NCI-H2196 (cell line): ENCODE data around the gene PI4K2B.
"Not testable (repeated sequence)": the region's sequence is repeated elsewhere in the genome, so short reads cannot be mapped to it uniquely, and the experiment has no call there.

Source experiments
- DNase-seq: peaks from one replicate; lab custom pipeline; 2025; ENCODE audit not compliant: unreplicated experiment; lab: John Stamatoyannopoulos, UW

The PI4K2B gene

GRCh38 chr4:25302626-25303025 is 68.8 kb downstream of the PI4K2B start:
- DNase-seq, result no peak

GRCh38 chr4:25303578-25303977 is 69.7 kb downstream of the PI4K2B start:
- no peak for DNase-seq

- no peak for DNase-seq
Measured at GRCh38 chr4:25306518-25307057, 72.8 kb downstream of the PI4K2B start.

- no peak for DNase-seq
Measured at GRCh38 chr4:25307596-25307995, 73.8 kb downstream of the PI4K2B start.

- DNase-seq, result no peak
Measured at GRCh38 chr4:25308306-25308705, 74.5 kb downstream of the PI4K2B start.

DNA sequence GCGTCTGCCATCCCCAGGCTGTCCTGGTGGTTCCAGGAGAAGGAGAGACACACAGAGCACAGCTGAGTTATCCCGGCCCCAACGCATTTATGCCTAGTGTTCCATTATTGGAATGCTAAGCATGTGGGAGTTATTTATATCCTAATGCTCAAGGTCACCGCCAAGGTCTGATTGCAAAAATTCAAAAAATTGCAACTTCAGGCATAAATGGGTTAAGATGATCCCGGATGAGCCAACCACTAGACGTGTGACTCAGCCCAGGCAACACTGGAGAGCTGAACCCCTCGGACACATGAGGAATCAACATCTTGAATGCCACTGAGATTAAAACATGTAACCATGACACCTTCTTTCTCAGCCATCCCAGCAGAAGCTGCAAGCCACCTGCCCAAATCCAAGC is 74.9 kb downstream of the PI4K2B start:
- DNase-seq, result no peak

- no peak for DNase-seq
Measured at GRCh38 chr4:25310066-25310802, 76.4 kb downstream of the PI4K2B start.

- DNase-seq, result no peak
Measured at GRCh38 chr4:25310803-25311166, 77.0 kb downstream of the PI4K2B start.

DNA sequence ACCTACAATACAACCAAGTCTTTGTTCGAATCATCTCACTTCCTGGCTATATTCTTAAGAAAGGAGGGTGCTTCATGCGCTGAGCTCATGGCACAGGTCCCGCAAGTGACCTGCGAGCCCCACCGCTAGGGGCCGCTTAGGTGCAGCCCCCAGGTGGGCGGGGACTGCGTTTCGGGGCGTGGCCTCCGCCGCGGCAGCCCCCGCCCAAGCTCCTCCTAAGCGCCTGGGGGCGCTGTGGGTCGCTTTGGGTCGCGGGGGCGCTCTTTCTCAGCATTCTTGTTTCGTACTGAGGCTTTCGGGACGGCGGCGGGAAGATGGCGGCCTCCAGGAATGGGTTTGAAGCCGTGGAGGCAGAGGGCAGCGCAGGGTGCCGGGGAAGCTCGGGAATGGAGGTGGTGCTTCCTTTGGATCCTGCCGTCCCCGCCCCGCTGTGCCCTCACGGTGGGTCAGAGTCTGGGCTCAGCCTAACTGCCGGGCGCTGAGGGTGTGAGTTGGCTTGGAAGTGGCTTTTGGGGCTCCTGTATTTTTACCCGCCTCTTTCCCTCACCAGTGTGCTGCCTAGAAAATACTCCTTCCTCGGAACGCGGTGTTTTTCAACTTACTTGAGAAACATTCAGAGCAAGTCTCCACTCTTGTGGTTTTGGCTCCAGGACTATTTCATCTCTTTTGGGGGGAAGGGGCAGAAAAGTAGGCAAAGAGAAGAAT is 78.8 kb downstream of the PI4K2B start, which contains the start of gene ZCCHC4:
Gene ZCCHC4 (plus strand): TSS at position 279 of the 705 bp plus-strand sequence. CDS start 36 bp downstream, at position 315.
- DNase-seq, result peak; percentile 87

DNA sequence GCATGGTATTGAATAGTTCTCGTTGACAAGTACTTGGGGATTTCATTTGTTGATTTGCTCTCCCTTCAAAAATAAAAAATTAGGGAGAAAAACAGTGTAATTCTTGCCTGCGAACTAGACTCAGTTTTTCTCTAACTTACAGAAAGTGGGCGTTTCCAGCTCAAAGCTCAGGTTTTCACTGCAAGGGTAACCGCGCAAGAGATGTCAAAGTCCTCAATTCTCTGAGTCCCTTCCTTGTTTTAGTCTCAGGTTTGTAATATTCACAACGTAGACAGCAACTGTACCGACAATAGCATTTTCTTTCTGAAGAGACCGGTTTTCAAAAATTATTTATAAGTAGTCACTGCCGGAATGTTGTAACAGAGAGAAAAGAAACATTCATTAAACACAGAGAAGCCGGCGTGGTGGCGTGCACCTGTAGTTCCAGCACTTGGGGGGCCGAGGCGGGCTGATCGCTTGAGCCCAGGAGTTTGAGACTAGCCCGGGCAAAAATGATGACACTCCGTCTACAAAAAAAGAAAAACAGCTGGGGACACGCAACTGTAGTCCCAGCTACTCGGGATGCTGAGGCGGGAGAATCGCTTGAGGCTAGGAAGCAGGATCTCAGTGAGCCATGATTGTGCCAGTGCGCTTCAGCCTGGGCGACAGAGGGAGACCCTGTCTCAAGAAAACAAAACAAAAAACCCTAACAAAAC is 79.5 kb downstream of the PI4K2B start:
- no peak for DNase-seq

DNA sequence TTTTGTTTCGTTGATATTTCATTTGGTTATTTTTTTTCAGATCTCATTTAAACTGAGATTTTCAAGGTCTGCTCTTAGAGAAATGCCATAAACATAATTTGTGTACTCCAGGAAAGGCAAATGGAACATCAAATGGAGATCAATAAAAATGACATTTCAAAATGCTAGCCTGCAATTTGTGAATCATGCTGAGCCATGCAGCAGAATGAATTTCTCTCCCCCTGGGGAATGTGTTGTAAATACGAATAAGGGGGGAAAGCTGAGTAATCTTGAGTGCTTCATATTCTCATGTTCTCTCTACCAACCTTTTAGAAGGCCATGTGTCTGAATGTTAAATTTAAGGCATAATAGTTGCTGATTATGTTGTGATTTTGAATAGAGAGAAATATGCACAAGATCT is 86.5 kb downstream of the PI4K2B start:
- DNase-seq, result no peak

GRCh38 chr4:25320773-25321172 is 86.9 kb downstream of the PI4K2B start:
- no peak for DNase-seq

DNA sequence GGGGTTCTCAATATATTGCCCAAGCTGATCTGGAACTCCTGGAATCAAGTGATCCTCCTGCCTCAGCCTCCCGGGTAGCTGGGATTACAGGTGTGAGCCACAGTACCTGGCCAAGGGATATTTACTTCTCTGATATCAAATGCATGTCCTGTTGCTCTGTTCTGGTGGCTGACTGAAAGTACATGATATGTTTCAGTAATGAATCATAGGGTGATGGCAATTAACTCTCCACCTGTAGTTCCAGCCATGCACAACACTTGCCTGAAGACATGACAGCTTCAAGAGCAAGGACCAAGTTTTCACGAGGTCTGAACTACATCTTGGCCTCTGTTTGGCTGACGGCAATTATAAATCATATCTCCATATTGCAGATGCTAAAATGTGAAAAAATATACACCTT is 87.9 kb downstream of the PI4K2B start:
- no peak for DNase-seq

DNA sequence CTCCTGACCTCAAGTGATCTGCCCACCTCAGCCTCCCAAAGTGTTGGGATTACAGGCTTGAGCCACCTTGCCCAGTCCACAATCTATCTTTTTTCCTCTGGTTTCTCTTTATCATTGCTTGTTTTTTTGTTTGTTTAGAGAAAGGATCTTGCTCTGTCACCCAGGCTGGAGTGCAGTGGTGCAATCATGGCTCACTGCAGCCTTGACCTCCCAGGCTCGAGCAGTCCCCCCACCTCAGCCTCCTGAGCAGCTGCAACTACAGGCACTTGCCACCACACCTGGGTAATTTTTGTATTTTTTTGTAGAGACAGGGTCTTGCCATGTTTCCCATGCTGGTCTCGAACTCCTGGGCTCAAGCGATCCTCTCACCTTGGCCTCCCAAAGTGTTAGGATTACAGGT is 94.6 kb downstream of the PI4K2B start:
- not testable (repeated sequence) for DNase-seq
